Trophoblast cell (in vitro differentiated cells and primary cell): ENCODE results near the gene TSHZ3.
A peak's percentile ranks its signal among the peaks of the same experiment; 100 is the strongest.

Experiments
- DNase-seq, 2 donors: peaks; one replicate each; pipeline ENCODE4 v3.0.0-alpha.2; 2016
- H2AFZ ChIP-seq: 2 replicates; pipeline ENCODE4 v1.6.1; 2013; ENCODE audit warnings: low read length, moderate library complexity, mild to moderate bottlenecking; ENCODE audit not compliant: insufficient read depth, poor library complexity
- H2AK5ac ChIP-seq: 2 replicates; pipeline ENCODE4 v1.6.1; 2013; ENCODE audit warnings: mild to moderate bottlenecking, low read length
- H2BK120ac ChIP-seq: 2 replicates; pipeline ENCODE4 v1.6.1; 2013; ENCODE audit warnings: low read length, mild to moderate bottlenecking, moderate library complexity; ENCODE audit not compliant: insufficient read depth, poor library complexity
- H2BK12ac ChIP-seq: 2 replicates; pipeline ENCODE4 v1.6.1; 2013; ENCODE audit warnings: mild to moderate bottlenecking, low read length, moderate library complexity
- H2BK5ac ChIP-seq: 2 replicates; pipeline ENCODE4 v1.6.1; 2013; ENCODE audit warnings: low read length, low read depth, moderate library complexity, mild to moderate bottlenecking; ENCODE audit not compliant: poor library complexity
- H3K14ac ChIP-seq: 2 replicates; pipeline ENCODE4 v1.6.1; 2013; ENCODE audit warnings: mild to moderate bottlenecking, low read length
- H3K18ac ChIP-seq: 2 replicates; pipeline ENCODE4 v1.6.1; 2013; ENCODE audit warnings: mild to moderate bottlenecking, low read length
- H3K23ac ChIP-seq: 2 replicates; pipeline ENCODE4 v1.6.1; 2013; ENCODE audit warnings: low read length
- H3K27ac ChIP-seq: 2 replicates; pipeline ENCODE4 v1.5.1; 2013; ENCODE audit warnings: low read depth, mild to moderate bottlenecking, inconsistent platforms, low read length, moderate library complexity
- H3K27me3 ChIP-seq: 2 replicates; pipeline ENCODE4 v1.6.1; 2013; ENCODE audit warnings: inconsistent platforms, mild to moderate bottlenecking, low read length, moderate library complexity; ENCODE audit not compliant: insufficient read depth
- H3K36me3 ChIP-seq, 2 experiments: 1 replicate in 1 of 2; 2 replicates in 1 of 2; pipeline ENCODE4 v1.6.1; 2013; ENCODE audit warnings: low read length in 2 of 2, mild to moderate bottlenecking in 2 of 2, moderate library complexity in 1 of 2; ENCODE audit not compliant: insufficient read depth in 2 of 2, control insufficient read depth in 1 of 2
- H3K4ac ChIP-seq: 2 replicates; pipeline ENCODE4 v1.6.1; 2013; ENCODE audit warnings: low read depth, mild to moderate bottlenecking, low read length, moderate library complexity
- H3K4me1 ChIP-seq, 2 experiments: 1 replicate in 1 of 2; 2 replicates in 1 of 2; pipeline ENCODE4 v1.6.1; 2013; ENCODE audit warnings: low read length in 2 of 2, mild to moderate bottlenecking in 2 of 2, moderate library complexity in 1 of 2; ENCODE audit not compliant: insufficient read depth in 2 of 2, control insufficient read depth in 1 of 2
- H3K4me2 ChIP-seq: 2 replicates; pipeline ENCODE4 v1.6.1; 2013; ENCODE audit warnings: inconsistent platforms, mild to moderate bottlenecking, low read length, moderate library complexity
- H3K4me3 ChIP-seq: 2 replicates; pipeline ENCODE4 v1.5.1; 2013; ENCODE audit warnings: mild to moderate bottlenecking, low read depth, low read length, inconsistent platforms
- H3K79me1 ChIP-seq: one replicate; pipeline ENCODE4 v1.6.1; 2013; ENCODE audit warnings: low read length
- H3K79me2 ChIP-seq: 2 replicates; pipeline ENCODE4 v1.6.1; 2013; ENCODE audit warnings: low read length, mild to moderate bottlenecking; ENCODE audit not compliant: control insufficient read depth, insufficient read depth, poor library complexity
- H3K9ac ChIP-seq: 2 replicates; pipeline ENCODE4 v1.6.1; 2013; ENCODE audit warnings: mild to moderate bottlenecking, low read length
- H3K9me3 ChIP-seq: 2 replicates; pipeline ENCODE4 v1.6.1; 2013; ENCODE audit warnings: low read depth, mild to moderate bottlenecking, control low read depth, inconsistent platforms, low read length; ENCODE audit not compliant: insufficient read depth
- H4K12ac ChIP-seq: 2 replicates; pipeline ENCODE4 v1.6.1; 2013; ENCODE audit warnings: low read depth, mild to moderate bottlenecking, low read length, moderate library complexity
- H4K8ac ChIP-seq: 2 replicates; pipeline ENCODE4 v1.6.1; 2013; ENCODE audit warnings: low read depth, mild to moderate bottlenecking, low read length, moderate library complexity
- H4K91ac ChIP-seq: one replicate; pipeline ENCODE4 v1.6.1; 2013; ENCODE audit warnings: low read depth, mild to moderate bottlenecking, low read length, moderate library complexity
- WGBS: extraction: QIAGEN DNeasy Blood & Tissue Kit; methylation state at CpG from one replicate; pipeline ENCODE4 v1.1.7; 2013; ENCODE audit warnings: missing lambda C conversion rate; ENCODE audit not compliant: insufficient read length, insufficient coverage; ENCODE audit errors: extremely low coverage; 5-methylcytosine and 5-hydroxymethylcytosine counted together

TSHZ3 gene

DNA sequence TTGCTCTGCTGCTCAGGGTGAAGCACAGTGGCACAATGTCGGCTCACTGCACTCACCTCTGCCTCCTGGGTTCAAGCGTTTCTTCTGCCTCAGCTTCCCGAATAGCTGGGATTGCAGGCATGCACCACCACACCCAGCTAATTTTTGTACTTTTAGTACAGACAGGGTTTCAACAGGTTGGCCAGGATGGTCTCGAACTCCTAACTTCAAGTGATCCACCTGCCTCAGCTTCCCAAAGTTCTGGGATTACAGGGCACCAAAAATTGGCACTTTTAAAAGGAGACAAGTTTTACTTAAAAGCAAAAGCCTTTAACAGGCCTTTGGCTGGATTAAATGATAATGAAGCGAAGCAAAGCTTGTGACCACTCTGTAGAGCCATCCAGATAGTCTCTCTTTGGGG, 12.5 kb upstream of the TSHZ3 start:
- no peak overlapping the region for H3K27ac ChIP-seq
- no peak for DNase-seq
- H3K79me1 ChIP-seq: no peaks in the 10 kb centered on the region
- no peak overlapping the region for H4K91ac ChIP-seq
- no peak overlapping the region for H2AFZ ChIP-seq
- H3K79me2 ChIP-seq: no peaks in the 10 kb centered on the region
- no peak overlapping the region for H2AK5ac ChIP-seq
- H3K18ac ChIP-seq: no peak overlapping the region
- no peak overlapping the region for H2BK12ac ChIP-seq
- H3K4me2 ChIP-seq: no peak overlapping the region
- H3K27me3 ChIP-seq: peaks cover 2% of the 10 kb centered on the region
- WGBS: no CpG with 5 or more reads among the region's 5 CpGs
- no peak overlapping the region for H3K23ac ChIP-seq
- H3K4me1 ChIP-seq: no peaks in the 10 kb centered on the region
- no peak overlapping the region for H3K9ac ChIP-seq
- no peak overlapping the region for H4K8ac ChIP-seq
- no peak overlapping the region for H3K4ac ChIP-seq
- H4K12ac ChIP-seq: no peak overlapping the region
- no peak overlapping the region for H2BK5ac ChIP-seq
- no peak overlapping the region for H3K4me3 ChIP-seq
- no peaks in the 10 kb centered on the region for H3K9me3 ChIP-seq
- H3K14ac ChIP-seq: no peak overlapping the region
- no peak overlapping the region for H2BK120ac ChIP-seq
- H3K36me3 ChIP-seq: no peaks in the 10 kb centered on the region

DNA sequence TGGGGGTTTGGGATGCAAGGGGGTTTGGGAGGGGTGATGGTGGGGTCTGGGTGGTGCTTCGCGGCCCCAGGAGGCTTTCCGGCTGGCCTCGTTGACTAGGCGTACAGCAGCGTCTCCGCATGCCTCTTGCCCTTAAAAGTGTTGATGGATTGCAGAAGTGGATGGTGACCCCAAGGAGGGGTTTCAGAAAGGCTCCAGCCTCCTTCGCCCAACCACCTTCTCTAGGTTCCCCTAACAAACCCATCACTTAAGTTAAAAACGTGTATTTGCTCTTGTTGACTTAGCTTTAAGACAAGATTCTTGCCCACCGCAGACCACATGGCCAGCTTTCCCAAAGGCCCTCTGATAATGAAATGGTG, 8.1 kb upstream of the TSHZ3 start:
- Histone ChIP-seq H3K79me2 (no peaks in the 10 kb centered on the region), H2AK5ac (no peak overlapping the region), H3K4ac (no peak overlapping the region), H4K91ac (no peak overlapping the region), H3K36me3 (no peaks in the 10 kb centered on the region), H4K12ac (no peak overlapping the region), H3K4me3 (no peak overlapping the region), H2BK12ac (no peak overlapping the region), H2BK5ac (no peak overlapping the region), H3K23ac (no peak overlapping the region), H2BK120ac (no peak overlapping the region), H3K9me3 (peaks cover 2% of the 10 kb centered on the region), H3K18ac (no peak overlapping the region), H3K4me1 (peaks cover 17 to 25% of the 10 kb centered on the region in 2 experiments), H2AFZ (no peak overlapping the region), H4K8ac (no peak overlapping the region), H3K4me2 (no peak overlapping the region), H3K9ac (no peak overlapping the region), H3K79me1 (peaks cover 8% of the 10 kb centered on the region), H3K27me3 (peaks cover 30% of the 10 kb centered on the region), H3K14ac (no peak overlapping the region), H3K27ac (no peak overlapping the region)
- no CpG with 5 or more reads among the region's 10 CpGs for WGBS
- no peak for DNase-seq

DNA sequence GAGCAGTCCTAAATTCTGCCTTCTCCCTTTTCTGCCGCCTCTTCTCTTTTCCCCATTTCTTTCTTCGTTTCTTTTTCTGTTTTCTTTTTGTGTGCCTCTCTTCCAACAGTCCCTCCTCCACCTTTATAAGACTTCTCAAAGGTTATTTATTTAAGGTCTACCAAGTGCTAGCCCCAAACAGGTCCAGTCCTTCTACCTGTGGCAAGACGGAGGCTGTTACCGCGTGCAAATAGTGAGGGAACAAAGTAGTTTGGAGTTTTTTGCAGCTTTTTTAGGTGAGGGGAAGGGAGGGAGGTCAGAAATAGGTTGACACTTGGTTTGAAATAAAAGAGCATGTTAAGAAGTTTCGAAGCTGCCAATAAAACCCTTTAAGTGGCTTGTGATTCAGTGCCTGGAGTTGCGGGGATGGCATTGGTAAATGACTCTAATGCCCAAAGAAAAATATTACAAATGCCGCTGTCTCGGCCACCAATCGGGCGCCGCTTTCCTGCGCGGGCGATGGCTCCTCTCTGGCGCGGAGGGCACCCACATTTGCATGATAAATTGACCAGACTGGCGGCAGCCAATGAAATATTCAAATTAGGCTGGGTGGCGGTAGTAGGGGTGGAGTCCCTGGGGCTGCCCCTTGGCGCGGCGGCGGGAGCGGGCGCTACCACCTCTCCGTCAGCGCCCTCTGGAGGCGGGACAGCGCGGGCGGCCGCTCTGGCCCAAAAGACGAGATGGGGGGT, 7.5 kb upstream of the TSHZ3 start:
- H3K18ac ChIP-seq: no peak overlapping the region
- H2AK5ac ChIP-seq: no peak overlapping the region
- no peak overlapping the region for H4K8ac ChIP-seq
- peaks cover 9% of the 10 kb centered on the region for H3K79me1 ChIP-seq
- H3K23ac ChIP-seq: no peak overlapping the region
- no peak overlapping the region for H3K4me3 ChIP-seq
- peaks cover 33% of the 10 kb centered on the region for H3K27me3 ChIP-seq
- peaks cover 4% of the 10 kb centered on the region for H3K9me3 ChIP-seq
- H3K36me3 ChIP-seq: no peaks in the 10 kb centered on the region
- H4K91ac ChIP-seq: no peak overlapping the region
- peak overlapping the region; percentile 50 for H3K4me2 ChIP-seq
- no peak overlapping the region for H2BK120ac ChIP-seq
- DNase-seq: peak in 1 of 2 donors; percentile 18
- H4K12ac ChIP-seq: no peak overlapping the region
- no peaks in the 10 kb centered on the region for H3K79me2 ChIP-seq
- no peak overlapping the region for H2AFZ ChIP-seq
- no peak overlapping the region for H3K4ac ChIP-seq
- WGBS: no CpG with 5 or more reads among the region's 33 CpGs
- no peak overlapping the region for H3K9ac ChIP-seq
- no peak overlapping the region for H3K14ac ChIP-seq
- H3K4me1 ChIP-seq: peaks cover 20 to 30% of the 10 kb centered on the region in 2 experiments
- H2BK12ac ChIP-seq: no peak overlapping the region
- H3K27ac ChIP-seq: no peak overlapping the region
- no peak overlapping the region for H2BK5ac ChIP-seq

DNA sequence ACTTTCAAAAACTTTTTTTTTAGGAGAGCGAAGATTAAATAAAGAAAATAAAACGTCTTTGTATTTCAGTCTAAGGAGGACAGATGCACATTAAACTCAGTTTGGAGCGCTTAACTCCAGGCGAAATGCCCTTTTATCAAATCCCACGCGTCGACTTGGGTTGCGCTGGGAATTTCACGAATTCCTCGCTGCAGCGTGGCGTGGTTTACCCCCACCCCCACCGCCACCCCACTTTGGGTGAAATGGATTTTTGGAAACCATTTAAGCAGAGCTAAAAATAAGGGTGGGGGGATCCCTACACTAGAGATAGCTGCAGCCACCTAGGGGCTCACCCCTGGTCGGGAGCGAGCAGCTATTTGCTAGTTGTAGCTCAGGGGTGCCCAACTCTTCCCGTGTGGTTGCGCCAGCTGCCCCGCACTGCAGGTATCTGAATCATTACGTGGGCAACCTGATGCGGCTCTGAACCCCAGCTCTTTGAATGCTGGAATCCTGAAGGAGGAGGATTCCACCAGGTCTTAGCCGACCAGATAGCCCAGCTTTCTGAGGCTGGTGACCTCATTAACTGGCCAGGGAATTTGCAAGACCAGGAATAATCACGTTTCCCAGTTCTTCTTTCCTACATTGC, 6.5 kb upstream of the TSHZ3 start:
- no peak overlapping the region for H3K4ac ChIP-seq
- DNase-seq: no peak
- H2AK5ac ChIP-seq: no peak overlapping the region
- no peak overlapping the region for H3K27ac ChIP-seq
- H3K4me2 ChIP-seq: peak overlapping the region; percentile 46
- H4K8ac ChIP-seq: no peak overlapping the region
- peaks cover 36% of the 10 kb centered on the region for H3K27me3 ChIP-seq
- no peak overlapping the region for H2BK5ac ChIP-seq
- no peak overlapping the region for H3K14ac ChIP-seq
- H3K79me2 ChIP-seq: no peaks in the 10 kb centered on the region
- no peak overlapping the region for H2BK12ac ChIP-seq
- no peak overlapping the region for H4K12ac ChIP-seq
- H3K36me3 ChIP-seq: no peaks in the 10 kb centered on the region
- H3K9ac ChIP-seq: no peak overlapping the region
- no peak overlapping the region for H3K4me3 ChIP-seq
- WGBS: no CpG with 5 or more reads among the region's 22 CpGs
- H2AFZ ChIP-seq: no peak overlapping the region
- H4K91ac ChIP-seq: no peak overlapping the region
- no peak overlapping the region for H3K18ac ChIP-seq
- H3K23ac ChIP-seq: no peak overlapping the region
- peaks cover 25 to 36% of the 10 kb centered on the region in 2 experiments for H3K4me1 ChIP-seq
- H2BK120ac ChIP-seq: no peak overlapping the region
- H3K79me1 ChIP-seq: peaks cover 11% of the 10 kb centered on the region
- peaks cover 5% of the 10 kb centered on the region for H3K9me3 ChIP-seq
